ENCODE results near the gene PBX1.

Gene PBX1

GRCh38 chr1:164875518-164875917 is 316.5 kb downstream of the PBX1 start:
- no peak for TF ChIP-seq CTCF (IDR thresholded peaks at IDR 0.05; ENCODE audit: low read depth, low read length, missing control alignments)
- no peak for DNase-seq (ENCODE audit: low read depth)
- no peak overlapping the region for H3K4me3 ChIP-seq (ENCODE audit: low read depth, low read length)

GRCh38 chr1:164876398-164877116 is 317.6 kb downstream of the PBX1 start:
- no peak for DNase-seq (ENCODE audit: low read depth)
- H3K4me3 ChIP-seq (ENCODE audit: low read depth, low read length): no peak overlapping the region
- TF ChIP-seq CTCF (IDR thresholded peaks at IDR 0.05; ENCODE audit: low read depth, low read length, missing control alignments): no peak

GRCh38 chr1:164880199-164880598 is 321.2 kb downstream of the PBX1 start:
- no peak for DNase-seq (ENCODE audit: low read depth)
- TF ChIP-seq CTCF (IDR thresholded peaks at IDR 0.05; ENCODE audit: low read depth, low read length, missing control alignments): no peak
- H3K4me3 ChIP-seq (ENCODE audit: low read depth, low read length): no peak overlapping the region

- no peak overlapping the region for H3K4me3 ChIP-seq (ENCODE audit: low read depth, low read length)
- TF ChIP-seq CTCF (IDR thresholded peaks at IDR 0.05; ENCODE audit: low read depth, low read length, missing control alignments): no peak
- DNase-seq (ENCODE audit: low read depth): no peak
Measured at GRCh38 chr1:164880644-164881043, 321.7 kb downstream of the PBX1 start.

- no peak overlapping the region for H3K4me3 ChIP-seq (ENCODE audit: low read depth, low read length)
- no peak for DNase-seq (ENCODE audit: low read depth)
- no peak for TF ChIP-seq CTCF (IDR thresholded peaks at IDR 0.05; ENCODE audit: low read depth, low read length, missing control alignments)
Measured at GRCh38 chr1:164885311-164885710, 326.3 kb downstream of the PBX1 start.

- no peak for TF ChIP-seq CTCF (IDR thresholded peaks at IDR 0.05; ENCODE audit: low read depth, low read length, missing control alignments)
- H3K4me3 ChIP-seq (ENCODE audit: low read depth, low read length): no peak overlapping the region
- DNase-seq (ENCODE audit: low read depth): no peak
Measured at GRCh38 chr1:164886101-164886500, 327.1 kb downstream of the PBX1 start.

GRCh38 chr1:164891615-164892014 is 332.6 kb downstream of the PBX1 start:
- no peak overlapping the region for H3K4me3 ChIP-seq (ENCODE audit: low read depth, low read length)
- no peak for TF ChIP-seq CTCF (IDR thresholded peaks at IDR 0.05; ENCODE audit: low read depth, low read length, missing control alignments)
- DNase-seq (ENCODE audit: low read depth): no peak
